Osteoblast (primary cell): ENCODE measurements around the gene RBM33. TPM values are rescaled to one million over a fixed set of nuclear protein-coding genes. Genes with fewer than 3 reads are reported as not detected.

ENCODE experiments used
- DNase-seq: peaks from one replicate; pipeline ENCODE4 v3.0.0; 2011; ENCODE audit warnings: low spot score, mixed read lengths; ENCODE audit not compliant: insufficient read length; ENCODE audit errors: missing footprints
- H2AFZ ChIP-seq: 2 replicates; pipeline ENCODE4 v1.6.0; 2011; ENCODE audit warnings: mild to moderate bottlenecking, low read length
- H3K27ac ChIP-seq: 2 replicates; pipeline ENCODE4 v1.5.1; 2011; ENCODE audit warnings: mild to moderate bottlenecking, low read depth, low read length, moderate library complexity
- H3K27me3 ChIP-seq: 2 replicates; pipeline ENCODE4 v1.6.0; 2012; ENCODE audit warnings: mild to moderate bottlenecking, control low read depth, inconsistent platforms, low read length, moderate library complexity; ENCODE audit not compliant: insufficient read depth
- H3K36me3 ChIP-seq: 2 replicates; pipeline ENCODE4 v1.5.1; 2011; ENCODE audit warnings: mild to moderate bottlenecking, low read length, control low read depth, moderate library complexity; ENCODE audit not compliant: insufficient read depth
- H3K4me1 ChIP-seq: 2 replicates; pipeline ENCODE4 v1.5.1; 2011; ENCODE audit warnings: mild to moderate bottlenecking, low read length, control low read depth, moderate library complexity; ENCODE audit not compliant: insufficient read depth
- H3K4me2 ChIP-seq: 2 replicates; pipeline ENCODE4 v1.6.0; 2011; ENCODE audit warnings: mild to moderate bottlenecking, low read length; ENCODE audit not compliant: insufficient read depth
- H3K4me3 ChIP-seq: fragments of 200-600 bp; sonication (generic); 3 replicates; pipeline ENCODE4 v1.5.1; 2012; ENCODE audit warnings: mild to moderate bottlenecking, low read length, inconsistent platforms; ENCODE audit not compliant: insufficient read depth
- H3K79me2 ChIP-seq: 2 replicates; pipeline ENCODE4 v1.6.0; 2012; ENCODE audit warnings: mild to moderate bottlenecking, low read length, control low read depth, inconsistent platforms; ENCODE audit not compliant: insufficient read depth
- H3K9me3 ChIP-seq: 2 replicates; pipeline ENCODE4 v1.5.1; 2011; ENCODE audit warnings: low read depth, low read length, control low read depth
- H4K20me1 ChIP-seq: 2 replicates; pipeline ENCODE4 v1.6.0; 2012; ENCODE audit warnings: mild to moderate bottlenecking, low read length, control low read depth; ENCODE audit not compliant: insufficient read depth
- CTCF ChIP-seq: IDR thresholded peaks from 2 replicates; pipeline ENCODE4 v1.5.1; 2011; ENCODE audit warnings: mild to moderate bottlenecking, low read depth, low read length, moderate library complexity; ENCODE audit errors: extremely low read depth
- total RNA-seq: library from RNA; depleted of rRNA; stranded (reverse); fragments of >200 nt; gene quantifications from 2 replicates; pipeline ENCODE4 v1.2.3, GENCODE V29; 2012

Gene RBM33
- total RNA-seq, 1 donor: 27.5 TPM

- no peaks in the 10 kb centered on the region for H3K36me3 ChIP-seq
- peak; percentile 92 for DNase-seq
- no peak for TF ChIP-seq CTCF
- no peaks in the 10 kb centered on the region for H3K79me2 ChIP-seq
- no peak overlapping the region for H2AFZ ChIP-seq
- H3K4me1 ChIP-seq: peaks cover 9% of the 10 kb centered on the region
- peaks cover 86% of the 10 kb centered on the region for H3K27me3 ChIP-seq
- no peak overlapping the region for H3K4me2 ChIP-seq
- no peaks in the 10 kb centered on the region for H4K20me1 ChIP-seq
- no peak overlapping the region for H3K4me3 ChIP-seq
- no peak overlapping the region for H3K27ac ChIP-seq
- no peaks in the 10 kb centered on the region for H3K9me3 ChIP-seq
Measured at GRCh38 chr7:155808549-155809331, 164.3 kb downstream of the RBM33 start.

- TF ChIP-seq CTCF: no peak
- peak; percentile 87 for DNase-seq
- Histone ChIP-seq H3K36me3 (no peaks in the 10 kb centered on the region), H2AFZ (no peak overlapping the region), H3K79me2 (no peaks in the 10 kb centered on the region), H3K4me2 (peak overlapping the region; percentile 36), H3K9me3 (no peaks in the 10 kb centered on the region), H3K27ac (no peak overlapping the region), H3K27me3 (peaks cover 85% of the 10 kb centered on the region), H3K4me3 (no peak overlapping the region), H3K4me1 (peaks cover 9% of the 10 kb centered on the region), H4K20me1 (no peaks in the 10 kb centered on the region)
Measured at GRCh38 chr7:155809332-155809946, 165.0 kb downstream of the RBM33 start.

- H3K27ac ChIP-seq: no peak overlapping the region
- TF ChIP-seq CTCF: no peak
- no peaks in the 10 kb centered on the region for H4K20me1 ChIP-seq
- no peaks in the 10 kb centered on the region for H3K36me3 ChIP-seq
- H3K27me3 ChIP-seq: peaks cover 80% of the 10 kb centered on the region
- H3K79me2 ChIP-seq: no peaks in the 10 kb centered on the region
- no peaks in the 10 kb centered on the region for H3K9me3 ChIP-seq
- no peak overlapping the region for H3K4me3 ChIP-seq
- H3K4me1 ChIP-seq: peaks cover 8% of the 10 kb centered on the region
- DNase-seq: peak; percentile 79
- no peak overlapping the region for H3K4me2 ChIP-seq
- no peak overlapping the region for H2AFZ ChIP-seq
Measured at GRCh38 chr7:155809947-155810769, 165.7 kb downstream of the RBM33 start.
